HCT116 (cell line): ENCODE data around the gene CPED1. TPM values are rescaled to one million over a fixed set of nuclear protein-coding genes. Genes with fewer than 3 reads are reported as not detected.

Source experiments
- ATAC-seq: fragments of 200-7000 bp; cut with Tn5 transposase; 2 replicates; pipeline ENCODE4 v1.9.1; 2020; ENCODE audit warnings: mild to moderate bottlenecking, moderate library complexity
- BruUV-seq: library from RNA; stranded (reverse); fragments of 400-500 nt; replicated peaks from 2 replicates; lab custom pipeline; 2021; lab: Mats Ljungman, UMichigan
- CTCF ChIA-PET: fragments of 300-600 bp; sonication (Branson Sonifier 250); formaldehyde crosslinking; loops from one replicate; lab custom pipeline; 2021; ENCODE audit warnings: antibody characterized with exemption; lab: Charles Lee
- POLR2A ChIA-PET: fragments of 300-600, 350-600 bp; sonication (Branson Sonifier 250); formaldehyde crosslinking; loops from one replicate; lab custom pipeline; 2021; ENCODE audit warnings: antibody characterized with exemption; lab: Charles Lee
- RAD21 ChIA-PET, 2 experiments: fragments of 300-600 bp; sonication (Branson Sonifier 250); formaldehyde crosslinking; loops; one replicate each; lab custom pipeline; 2023; ENCODE audit warnings: low total read pairs in 2 of 2; ENCODE audit not compliant: uncharacterized antibody in 2 of 2, unreplicated experiment in 2 of 2, low non-redundant PET in 1 of 2; lab: Charles Lee
- DNase-seq: peaks from one replicate; pipeline ENCODE4 v3.0.0-alpha.2; 2010; ENCODE audit warnings: low read depth, low spot score
- H2AFZ ChIP-seq: fragments of 200-600 bp; shearing (Covaris generic), sonication (generic); 2 replicates; pipeline ENCODE4 v1.6.1; 2017; ENCODE audit warnings: low read depth, mixed run types, mixed read lengths, antibody characterized with exemption, low read length; ENCODE audit not compliant: poor library complexity, severe bottlenecking
- H3K27ac ChIP-seq: 2 replicates; pipeline ENCODE4 v1.5.1; 2012; ENCODE audit warnings: low read depth, low read length
- H3K27me3 ChIP-seq: fragments of 200-600 bp; sonication (generic); 2 replicates; pipeline ENCODE4 v1.6.1; 2016; ENCODE audit warnings: mixed run types, low read length, mixed read lengths; ENCODE audit not compliant: insufficient read depth
- H3K36me3 ChIP-seq, 2 experiments: fragments of 200-500 bp in 1 of 2; fragments of 200-600 bp in 1 of 2; sonication (Bioruptor generic) in 1 of 2; sonication (generic) in 1 of 2; 2 replicates each; pipeline versions ENCODE4 v1.5.1 to v1.6.1; 2014 to 2016; ENCODE audit warnings: low read length in 2 of 2, inconsistent platforms in 1 of 2, mixed read lengths in 1 of 2, mixed run types in 1 of 2; ENCODE audit not compliant: insufficient read depth in 2 of 2, control insufficient read depth in 1 of 2
- H3K4me1 ChIP-seq, 2 experiments: fragments of 200-600 bp in 1 of 2; sonication (generic) in 1 of 2; 2 replicates each; pipeline versions ENCODE4 v1.5.1 to v1.6.1; 2012 to 2017; ENCODE audit warnings: low read length in 2 of 2, inconsistent platforms in 1 of 2, mild to moderate bottlenecking in 1 of 2, mixed read lengths in 1 of 2, mixed run types in 1 of 2, moderate library complexity in 1 of 2; ENCODE audit not compliant: insufficient read depth in 2 of 2, control insufficient read depth in 1 of 2
- H3K4me2 ChIP-seq: fragments of 200-600 bp; sonication (generic); 2 replicates; pipeline ENCODE4 v1.6.1; 2017; ENCODE audit warnings: mixed run types, low read length, mixed read lengths
- H3K4me3 ChIP-seq, 2 experiments: fragments of 200-600 bp in 1 of 2; sonication (generic) in 1 of 2; replicated peaks in 1 of 2; 2 replicates each; pipeline ENCODE4 v1.5.1; 2011 to 2016; ENCODE audit warnings: low read length in 2 of 2, control low read depth in 1 of 2, low read depth in 1 of 2, mild to moderate bottlenecking in 1 of 2, mixed read lengths in 1 of 2, mixed run types in 1 of 2
- H3K79me2 ChIP-seq: fragments of 200-600 bp; sonication (generic); 2 replicates; pipeline ENCODE4 v1.6.1; 2017; ENCODE audit warnings: mild to moderate bottlenecking, mixed run types, low read length, moderate library complexity, mixed read lengths; ENCODE audit not compliant: insufficient read depth
- H3K9ac ChIP-seq: fragments of 200-600 bp; sonication (generic); 2 replicates; pipeline ENCODE4 v1.6.1; 2016; ENCODE audit warnings: low read length, mixed read lengths
- H3K9me2 ChIP-seq: fragments of 200-600 bp; sonication (generic), shearing (Covaris generic); 2 replicates; pipeline ENCODE4 v1.6.1; 2017; ENCODE audit warnings: mixed run types, mild to moderate bottlenecking, moderate library complexity; ENCODE audit not compliant: insufficient read depth
- H3K9me3 ChIP-seq, 2 experiments: fragments of 200-500 bp in 1 of 2; fragments of 200-600 bp in 1 of 2; sonication (Bioruptor generic) in 1 of 2; sonication (generic) in 1 of 2; 2 replicates each; pipeline ENCODE4 v1.6.1; 2014 to 2017; ENCODE audit warnings: low read length in 2 of 2, mixed read lengths in 2 of 2, inconsistent platforms in 1 of 2, low read depth in 1 of 2, mild to moderate bottlenecking in 1 of 2, mixed run types in 1 of 2, moderate library complexity in 1 of 2; ENCODE audit not compliant: control insufficient read depth in 1 of 2, insufficient read depth in 1 of 2
- H4K20me1 ChIP-seq: fragments of 200-600 bp; sonication (generic), shearing (Covaris generic); 2 replicates; pipeline ENCODE4 v1.6.1; 2017; ENCODE audit warnings: mixed run types, mild to moderate bottlenecking, moderate library complexity; ENCODE audit not compliant: insufficient read depth
- CBX3 ChIP-seq: IDR thresholded peaks from 2 replicates; pipeline ENCODE4 v1.6.1; 2012; ENCODE audit warnings: low read depth
- ELF1 ChIP-seq: IDR thresholded peaks from 2 replicates; pipeline ENCODE4 v1.6.1; 2012; ENCODE audit warnings: low read depth, borderline replicate concordance
- EZH2 ChIP-seq: fragments of 200-600 bp; sonication (generic); IDR thresholded peaks from 2 replicates; pipeline ENCODE4 v1.6.1; 2017; ENCODE audit warnings: antibody characterized with exemption, mixed run types
- EZH2phosphoT487 ChIP-seq: fragments of 200-600 bp; IDR thresholded peaks from 2 replicates; pipeline ENCODE4 v1.6.1; 2018; ENCODE audit warnings: antibody characterized with exemption, borderline replicate concordance
- JUND ChIP-seq: IDR thresholded peaks from 2 replicates; pipeline ENCODE4 v1.6.1; 2012
- POLR2A ChIP-seq: IDR thresholded peaks from 2 replicates; pipeline ENCODE4 v1.7.0; 2011; ENCODE audit warnings: borderline replicate concordance; ENCODE audit not compliant: insufficient read depth, insufficient read length; ENCODE audit errors: extremely low read depth
- RAD21 ChIP-seq: IDR thresholded peaks from 2 replicates; pipeline ENCODE4 v1.6.1; 2012; ENCODE audit warnings: low read depth, mild to moderate bottlenecking
- SIN3A ChIP-seq: IDR thresholded peaks from 2 replicates; pipeline ENCODE4 v1.6.1; 2012; ENCODE audit warnings: low read depth
- SP1 ChIP-seq: IDR thresholded peaks from 2 replicates; pipeline ENCODE4 v1.6.1; 2012; ENCODE audit warnings: low read depth
- SRF ChIP-seq: IDR thresholded peaks from 2 replicates; pipeline ENCODE4 v1.6.1; 2012; ENCODE audit warnings: low read depth
- TCF7L2 ChIP-seq: IDR thresholded peaks from 2 replicates; pipeline ENCODE4 v1.7.0; 2011; ENCODE audit warnings: borderline replicate concordance, inconsistent platforms; ENCODE audit not compliant: insufficient read depth, insufficient read length; ENCODE audit errors: extremely low read depth
- YY1 ChIP-seq: IDR thresholded peaks from 2 replicates; pipeline ENCODE4 v1.6.1; 2011; ENCODE audit warnings: low read length, low read depth, moderate library complexity, mild to moderate bottlenecking; ENCODE audit not compliant: insufficient replicate concordance; ENCODE audit errors: extremely low read depth
- ZFX ChIP-seq: fragments of 450-650 bp; IDR thresholded peaks from 2 replicates; pipeline ENCODE4 v1.6.1; 2017
- ZNF274 ChIP-seq: fragments of 200-500 bp; sonication (Bioruptor generic); IDR thresholded peaks from 2 replicates; pipeline ENCODE4 v1.6.1; 2014; ENCODE audit warnings: mild to moderate bottlenecking, low read depth, low read length, inconsistent platforms
- intact Hi-C: fragments of 100-400 bp; cut with micrococcal nuclease; formaldehyde crosslinking; loops from 2 replicates; pipeline ENCODE4 v1.10.0; 2022
- total RNA-seq: library from RNA; stranded (reverse); gene quantifications from one replicate; pipeline ENCODE4 v1.2.1, GENCODE V29; 2021; ENCODE audit not compliant: unreplicated experiment
- TF ChIP-seq, protein P1 (sequence below): IDR thresholded peaks from 2 replicates; pipeline ENCODE4 v1.6.1; 2011; ENCODE audit warnings: mild to moderate bottlenecking, low read length, moderate library complexity; ENCODE audit not compliant: insufficient replicate concordance; ENCODE audit errors: extremely low read depth
- TF ChIP-seq, protein P2 (sequence below): IDR thresholded peaks from 2 replicates; pipeline ENCODE4 v1.6.1; 2012; ENCODE audit warnings: low read depth
- TF ChIP-seq, protein P3 (sequence below), 3 experiments: fragments of 200-600 bp in 1 of 3; sonication (generic) in 1 of 3; IDR thresholded peaks in 2 of 3; conservative IDR thresholded peaks in 1 of 3; 2 replicates each; pipeline ENCODE4 v1.5.1; 2012 to 2017; ENCODE audit warnings: low read depth in 2 of 3, low read length in 2 of 3, antibody characterized with exemption in 1 of 3, borderline replicate concordance in 1 of 3, control low read depth in 1 of 3, mild to moderate bottlenecking in 1 of 3, mixed read lengths in 1 of 3, mixed run types in 1 of 3, moderate library complexity in 1 of 3; ENCODE audit not compliant: insufficient read depth in 1 of 3
- TF ChIP-seq, protein P4 (sequence below): IDR thresholded peaks from 2 replicates; pipeline ENCODE4 v1.6.1; 2012
- TF ChIP-seq, protein P5 (sequence below): IDR thresholded peaks from 2 replicates; pipeline ENCODE4 v1.6.1; 2012

The CPED1 gene
- total RNA-seq, 1 experiment from 2014 or later, result 1.2 TPM

DNA sequence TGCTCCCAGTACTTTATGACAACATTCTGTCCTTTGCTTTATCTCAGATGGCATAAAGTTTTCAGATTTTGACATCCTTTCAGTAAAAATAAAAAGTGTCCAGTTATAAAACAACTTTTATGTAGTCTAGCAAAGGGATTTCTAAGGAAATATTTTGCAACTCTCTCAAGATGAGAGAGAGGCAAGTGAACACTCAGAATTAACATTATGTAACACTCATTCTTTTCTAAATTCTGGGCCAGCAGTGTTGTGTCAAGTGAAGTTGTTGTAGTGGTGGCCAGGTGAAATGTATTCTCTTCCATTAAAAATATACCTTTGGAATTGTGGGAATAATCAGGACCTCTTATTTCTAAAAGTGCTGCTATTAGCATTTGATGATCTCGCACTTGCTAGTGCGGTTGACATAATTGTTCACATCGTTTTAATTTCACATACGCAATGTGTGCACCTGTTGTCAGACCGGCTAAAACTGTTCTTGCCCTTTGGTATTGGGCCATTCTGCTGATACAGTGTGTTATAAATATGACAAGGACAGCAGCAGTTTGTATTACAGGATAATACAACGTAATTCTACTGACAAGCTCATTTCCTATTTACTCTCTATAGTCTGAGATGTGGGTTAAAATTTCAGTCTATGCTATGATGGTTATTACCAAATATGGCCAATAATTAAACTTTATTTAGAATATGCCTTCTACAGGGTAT is 23.8 kb downstream of the CPED1 start:
- no peaks in the 10 kb centered on the region for H4K20me1 ChIP-seq
- TF ChIP-seq SIN3A (no peak), ELF1 (no peak), SRF (no peak), RAD21 (no peak), CBX3 (no peak), TCF7L2 (no peak), POLR2A (no peak), YY1 (no peak), ZFX (no peak), EZH2 (no peak), SP1 (no peak), JUND (no peak), ZNF274 (no peak), EZH2phosphoT487 (no peak)
- TF ChIP-seq, protein P1, sequence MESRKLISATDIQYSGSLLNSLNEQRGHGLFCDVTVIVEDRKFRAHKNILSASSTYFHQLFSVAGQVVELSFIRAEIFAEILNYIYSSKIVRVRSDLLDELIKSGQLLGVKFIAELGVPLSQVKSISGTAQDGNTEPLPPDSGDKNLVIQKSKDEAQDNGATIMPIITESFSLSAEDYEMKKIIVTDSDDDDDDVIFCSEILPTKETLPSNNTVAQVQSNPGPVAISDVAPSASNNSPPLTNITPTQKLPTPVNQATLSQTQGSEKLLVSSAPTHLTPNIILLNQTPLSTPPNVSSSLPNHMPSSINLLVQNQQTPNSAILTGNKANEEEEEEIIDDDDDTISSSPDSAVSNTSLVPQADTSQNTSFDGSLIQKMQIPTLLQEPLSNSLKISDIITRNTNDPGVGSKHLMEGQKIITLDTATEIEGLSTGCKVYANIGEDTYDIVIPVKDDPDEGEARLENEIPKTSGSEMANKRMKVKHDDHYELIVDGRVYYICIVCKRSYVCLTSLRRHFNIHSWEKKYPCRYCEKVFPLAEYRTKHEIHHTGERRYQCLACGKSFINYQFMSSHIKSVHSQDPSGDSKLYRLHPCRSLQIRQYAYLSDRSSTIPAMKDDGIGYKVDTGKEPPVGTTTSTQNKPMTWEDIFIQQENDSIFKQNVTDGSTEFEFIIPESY, result no peak
- TF ChIP-seq, protein P2, sequence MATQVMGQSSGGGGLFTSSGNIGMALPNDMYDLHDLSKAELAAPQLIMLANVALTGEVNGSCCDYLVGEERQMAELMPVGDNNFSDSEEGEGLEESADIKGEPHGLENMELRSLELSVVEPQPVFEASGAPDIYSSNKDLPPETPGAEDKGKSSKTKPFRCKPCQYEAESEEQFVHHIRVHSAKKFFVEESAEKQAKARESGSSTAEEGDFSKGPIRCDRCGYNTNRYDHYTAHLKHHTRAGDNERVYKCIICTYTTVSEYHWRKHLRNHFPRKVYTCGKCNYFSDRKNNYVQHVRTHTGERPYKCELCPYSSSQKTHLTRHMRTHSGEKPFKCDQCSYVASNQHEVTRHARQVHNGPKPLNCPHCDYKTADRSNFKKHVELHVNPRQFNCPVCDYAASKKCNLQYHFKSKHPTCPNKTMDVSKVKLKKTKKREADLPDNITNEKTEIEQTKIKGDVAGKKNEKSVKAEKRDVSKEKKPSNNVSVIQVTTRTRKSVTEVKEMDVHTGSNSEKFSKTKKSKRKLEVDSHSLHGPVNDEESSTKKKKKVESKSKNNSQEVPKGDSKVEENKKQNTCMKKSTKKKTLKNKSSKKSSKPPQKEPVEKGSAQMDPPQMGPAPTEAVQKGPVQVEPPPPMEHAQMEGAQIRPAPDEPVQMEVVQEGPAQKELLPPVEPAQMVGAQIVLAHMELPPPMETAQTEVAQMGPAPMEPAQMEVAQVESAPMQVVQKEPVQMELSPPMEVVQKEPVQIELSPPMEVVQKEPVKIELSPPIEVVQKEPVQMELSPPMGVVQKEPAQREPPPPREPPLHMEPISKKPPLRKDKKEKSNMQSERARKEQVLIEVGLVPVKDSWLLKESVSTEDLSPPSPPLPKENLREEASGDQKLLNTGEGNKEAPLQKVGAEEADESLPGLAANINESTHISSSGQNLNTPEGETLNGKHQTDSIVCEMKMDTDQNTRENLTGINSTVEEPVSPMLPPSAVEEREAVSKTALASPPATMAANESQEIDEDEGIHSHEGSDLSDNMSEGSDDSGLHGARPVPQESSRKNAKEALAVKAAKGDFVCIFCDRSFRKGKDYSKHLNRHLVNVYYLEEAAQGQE, result no peak
- TF ChIP-seq, protein P3, sequence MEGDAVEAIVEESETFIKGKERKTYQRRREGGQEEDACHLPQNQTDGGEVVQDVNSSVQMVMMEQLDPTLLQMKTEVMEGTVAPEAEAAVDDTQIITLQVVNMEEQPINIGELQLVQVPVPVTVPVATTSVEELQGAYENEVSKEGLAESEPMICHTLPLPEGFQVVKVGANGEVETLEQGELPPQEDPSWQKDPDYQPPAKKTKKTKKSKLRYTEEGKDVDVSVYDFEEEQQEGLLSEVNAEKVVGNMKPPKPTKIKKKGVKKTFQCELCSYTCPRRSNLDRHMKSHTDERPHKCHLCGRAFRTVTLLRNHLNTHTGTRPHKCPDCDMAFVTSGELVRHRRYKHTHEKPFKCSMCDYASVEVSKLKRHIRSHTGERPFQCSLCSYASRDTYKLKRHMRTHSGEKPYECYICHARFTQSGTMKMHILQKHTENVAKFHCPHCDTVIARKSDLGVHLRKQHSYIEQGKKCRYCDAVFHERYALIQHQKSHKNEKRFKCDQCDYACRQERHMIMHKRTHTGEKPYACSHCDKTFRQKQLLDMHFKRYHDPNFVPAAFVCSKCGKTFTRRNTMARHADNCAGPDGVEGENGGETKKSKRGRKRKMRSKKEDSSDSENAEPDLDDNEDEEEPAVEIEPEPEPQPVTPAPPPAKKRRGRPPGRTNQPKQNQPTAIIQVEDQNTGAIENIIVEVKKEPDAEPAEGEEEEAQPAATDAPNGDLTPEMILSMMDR (IDR thresholded peaks at IDR 0.05 in 2 of 3, conservative IDR thresholded peaks at IDR 0.05 in 1 of 3; ENCODE audit: borderline replicate concordance in 1 of 3, insufficient read depth in 1 of 3, low read depth in 2 of 3, low read length in 2 of 3), result no peak
- TF ChIP-seq, protein P4, sequence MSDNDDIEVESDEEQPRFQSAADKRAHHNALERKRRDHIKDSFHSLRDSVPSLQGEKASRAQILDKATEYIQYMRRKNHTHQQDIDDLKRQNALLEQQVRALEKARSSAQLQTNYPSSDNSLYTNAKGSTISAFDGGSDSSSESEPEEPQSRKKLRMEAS, result no peak
- TF ChIP-seq, protein P5, sequence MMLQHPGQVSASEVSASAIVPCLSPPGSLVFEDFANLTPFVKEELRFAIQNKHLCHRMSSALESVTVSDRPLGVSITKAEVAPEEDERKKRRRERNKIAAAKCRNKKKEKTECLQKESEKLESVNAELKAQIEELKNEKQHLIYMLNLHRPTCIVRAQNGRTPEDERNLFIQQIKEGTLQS, result no peak
- TF ChIP-seq, all 23 proteins: peak for 0
- ChIA-PET POLR2A (no interaction called here), RAD21 (no interaction called here), CTCF (no interaction called here)
- Histone ChIP-seq H3K9me3 (no peaks in the 10 kb centered on the region), H3K36me3 (no peaks in the 10 kb centered on the region), H3K27me3 (no peaks in the 10 kb centered on the region), H2AFZ (no peak overlapping the region), H3K79me2 (no peaks in the 10 kb centered on the region), H3K4me3 (no peak overlapping the region), H3K4me2 (no peak overlapping the region), H3K4me1 (no peaks in the 10 kb centered on the region), H3K9me2 (no peaks in the 10 kb centered on the region), H3K27ac (no peak overlapping the region), H3K9ac (no peak overlapping the region)
- no peak for ATAC-seq
- intact Hi-C loops, result no loop called here
- no peak for DNase-seq
- no TSS peak for BruUV-seq
